ENCODE results near the gene ZC3HAV1L. TPM values are rescaled to one million over a fixed set of nuclear protein-coding genes. Genes with fewer than 3 reads are reported as not detected.

The ZC3HAV1L gene, protein sequence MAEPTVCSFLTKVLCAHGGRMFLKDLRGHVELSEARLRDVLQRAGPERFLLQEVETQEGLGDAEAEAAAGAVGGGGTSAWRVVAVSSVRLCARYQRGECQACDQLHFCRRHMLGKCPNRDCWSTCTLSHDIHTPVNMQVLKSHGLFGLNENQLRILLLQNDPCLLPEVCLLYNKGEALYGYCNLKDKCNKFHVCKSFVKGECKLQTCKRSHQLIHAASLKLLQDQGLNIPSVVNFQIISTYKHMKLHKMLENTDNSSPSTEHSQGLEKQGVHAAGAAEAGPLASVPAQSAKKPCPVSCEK
- 7.1 and 11.7 TPM in 2 replicates for total RNA-seq

GRCh38 chr7:139035586-139036353 lies at the start of gene ZC3HAV1L:
Gene ZC3HAV1L, minus strand, starts transcription at chr7:139036042. Its CDS starts 25 bp downstream, at chr7:139036017.

GRCh38 chr7:138981332-138982203 lies 54.3 kb downstream of the ZC3HAV1L start, which contains the start of gene KIAA1549:
Gene KIAA1549, minus strand, starts transcription at chr7:138981389. Its CDS starts 120 bp downstream, at chr7:138981269.

Other genes with a start within 250 kb of the ZC3HAV1L start
- gene TMEM213, start 238.0 kb downstream of the ZC3HAV1L start, total RNA-seq: not detected in 2 replicates
- gene ATP6V0A4, start 237.8 kb downstream of the ZC3HAV1L start, total RNA-seq: not detected in 2 replicates
- 0.44 and 0.99 TPM in 2 replicates for gene KIAA1549, start 54.7 kb downstream of the ZC3HAV1L start, total RNA-seq
- 33.9 and 43.2 TPM in 2 replicates for gene ZC3HAV1, start 73.7 kb upstream of the ZC3HAV1L start, total RNA-seq
- gene UBN2, start 195.2 kb upstream of the ZC3HAV1L start, total RNA-seq: 5.3 and 8.1 TPM in 2 replicates

Data from smooth muscle cell of trachea (primary cell).